Cardiac fibroblast (primary cell): Measurements from ENCODE around the gene ZFAND3.

Source experiments
- DNase-seq, 2 donors: peaks; one replicate each; pipeline versions ENCODE4 v3.0.0 to v3.0.0-alpha.2; 2010; ENCODE audit warnings: low read depth in 2 of 2
- H3K4me3 ChIP-seq, 2 donors: replicated peaks in 1 of 2; 1 replicate in 1 of 2; 2 replicates in 1 of 2; pipeline ENCODE4 v1.5.1; 2011; ENCODE audit warnings: low read depth in 2 of 2, low read length in 2 of 2, mild to moderate bottlenecking in 2 of 2, moderate library complexity in 1 of 2
- TF ChIP-seq, protein P1 (sequence below): IDR thresholded peaks from one replicate; pipeline ENCODE4 v1.5.1; 2011; ENCODE audit warnings: low read depth, mild to moderate bottlenecking, low read length, inconsistent platforms

The ZFAND3 gene

DNA sequence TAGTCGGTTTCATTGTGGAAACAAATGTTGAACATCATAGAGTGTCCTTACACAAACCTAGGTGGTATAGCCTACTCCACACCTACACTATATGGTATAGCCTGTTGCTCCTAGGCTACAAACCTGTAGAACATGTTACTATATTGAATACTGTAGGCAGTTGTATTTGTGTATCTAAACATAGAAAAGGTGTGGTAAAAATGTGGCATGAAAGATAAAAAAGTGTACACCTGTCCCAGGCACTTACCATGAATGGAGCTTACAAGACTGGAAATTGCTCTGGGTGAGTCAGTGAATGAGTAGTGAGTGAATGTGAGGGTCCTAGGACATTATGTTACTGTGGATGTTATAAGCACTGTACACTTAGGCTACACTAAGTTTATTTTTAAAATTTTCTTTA is 103.0 kb downstream of the ZFAND3 start:
- TF ChIP-seq, protein P1, sequence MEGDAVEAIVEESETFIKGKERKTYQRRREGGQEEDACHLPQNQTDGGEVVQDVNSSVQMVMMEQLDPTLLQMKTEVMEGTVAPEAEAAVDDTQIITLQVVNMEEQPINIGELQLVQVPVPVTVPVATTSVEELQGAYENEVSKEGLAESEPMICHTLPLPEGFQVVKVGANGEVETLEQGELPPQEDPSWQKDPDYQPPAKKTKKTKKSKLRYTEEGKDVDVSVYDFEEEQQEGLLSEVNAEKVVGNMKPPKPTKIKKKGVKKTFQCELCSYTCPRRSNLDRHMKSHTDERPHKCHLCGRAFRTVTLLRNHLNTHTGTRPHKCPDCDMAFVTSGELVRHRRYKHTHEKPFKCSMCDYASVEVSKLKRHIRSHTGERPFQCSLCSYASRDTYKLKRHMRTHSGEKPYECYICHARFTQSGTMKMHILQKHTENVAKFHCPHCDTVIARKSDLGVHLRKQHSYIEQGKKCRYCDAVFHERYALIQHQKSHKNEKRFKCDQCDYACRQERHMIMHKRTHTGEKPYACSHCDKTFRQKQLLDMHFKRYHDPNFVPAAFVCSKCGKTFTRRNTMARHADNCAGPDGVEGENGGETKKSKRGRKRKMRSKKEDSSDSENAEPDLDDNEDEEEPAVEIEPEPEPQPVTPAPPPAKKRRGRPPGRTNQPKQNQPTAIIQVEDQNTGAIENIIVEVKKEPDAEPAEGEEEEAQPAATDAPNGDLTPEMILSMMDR, result no peak

DNA sequence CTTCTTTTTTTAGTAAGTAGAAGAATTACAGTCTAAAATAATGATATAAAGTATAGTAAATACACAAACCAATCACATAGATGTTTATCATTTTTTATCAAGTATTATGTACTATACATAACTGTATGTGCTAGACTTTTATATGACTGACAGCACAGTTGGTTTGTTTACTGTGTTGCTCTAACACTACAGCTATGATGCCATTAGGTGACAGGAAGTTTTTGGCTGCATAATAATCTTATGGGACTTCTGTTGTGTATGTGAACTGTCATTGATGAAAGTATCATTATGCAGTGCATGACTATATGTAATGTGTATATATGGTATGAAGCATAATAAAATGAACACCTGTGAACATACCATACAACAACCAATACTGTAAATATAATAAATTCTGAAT is 104.0 kb downstream of the ZFAND3 start:
- TF ChIP-seq, protein P1, result no peak
- no peak overlapping the region for H3K4me3 ChIP-seq
- no peak for DNase-seq

More for the DNA sequence above, 103.0 kb downstream of the ZFAND3 start:
- peak in 1 of 2 donors; percentile 23 for DNase-seq
- H3K4me3 ChIP-seq, result no peak overlapping the region

DNA sequence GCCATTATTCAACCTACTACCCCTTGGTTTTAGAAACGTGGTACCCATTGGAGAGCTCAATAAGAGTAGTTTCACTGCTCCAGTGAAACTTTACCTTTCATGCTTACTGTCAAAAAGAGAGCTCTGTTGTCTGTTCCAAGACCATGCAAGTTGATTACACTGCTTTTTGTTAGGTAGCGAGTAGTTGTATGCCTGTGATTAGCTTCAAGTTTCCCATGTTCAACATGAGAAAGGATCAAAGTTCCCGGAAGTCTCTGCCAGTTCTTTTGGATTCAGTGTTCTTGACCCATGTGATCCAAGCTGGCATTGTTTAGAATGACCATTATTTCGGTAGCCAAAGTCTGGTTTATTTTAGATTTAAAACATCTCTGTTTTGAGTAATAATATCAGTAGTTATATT is 107.1 kb downstream of the ZFAND3 start:
- DNase-seq, result no peak
- TF ChIP-seq, protein P1, result no peak
- H3K4me3 ChIP-seq, result no peak overlapping the region

DNA sequence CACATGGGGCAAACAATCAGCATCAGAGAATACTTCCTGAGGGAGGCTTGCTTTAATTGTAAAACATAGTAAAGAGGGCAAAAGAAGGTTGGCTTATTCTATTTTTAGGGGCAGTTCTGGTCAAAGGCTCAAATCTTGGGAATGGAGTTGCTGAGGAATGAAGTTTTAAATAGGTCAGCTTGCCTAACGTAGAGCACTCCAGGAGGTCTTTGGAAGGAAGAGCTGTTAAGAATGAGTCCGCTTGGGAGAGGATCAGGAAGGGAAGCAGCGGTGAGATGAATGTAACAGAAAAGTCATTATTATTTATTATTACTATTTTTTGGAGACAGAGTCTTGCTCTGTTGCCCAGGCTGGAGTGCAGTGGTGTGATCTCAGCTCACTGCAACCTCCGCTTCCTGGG is 108.7 kb downstream of the ZFAND3 start:
- DNase-seq, result no peak
- H3K4me3 ChIP-seq, result no peak overlapping the region
- TF ChIP-seq, protein P1, result no peak

DNA sequence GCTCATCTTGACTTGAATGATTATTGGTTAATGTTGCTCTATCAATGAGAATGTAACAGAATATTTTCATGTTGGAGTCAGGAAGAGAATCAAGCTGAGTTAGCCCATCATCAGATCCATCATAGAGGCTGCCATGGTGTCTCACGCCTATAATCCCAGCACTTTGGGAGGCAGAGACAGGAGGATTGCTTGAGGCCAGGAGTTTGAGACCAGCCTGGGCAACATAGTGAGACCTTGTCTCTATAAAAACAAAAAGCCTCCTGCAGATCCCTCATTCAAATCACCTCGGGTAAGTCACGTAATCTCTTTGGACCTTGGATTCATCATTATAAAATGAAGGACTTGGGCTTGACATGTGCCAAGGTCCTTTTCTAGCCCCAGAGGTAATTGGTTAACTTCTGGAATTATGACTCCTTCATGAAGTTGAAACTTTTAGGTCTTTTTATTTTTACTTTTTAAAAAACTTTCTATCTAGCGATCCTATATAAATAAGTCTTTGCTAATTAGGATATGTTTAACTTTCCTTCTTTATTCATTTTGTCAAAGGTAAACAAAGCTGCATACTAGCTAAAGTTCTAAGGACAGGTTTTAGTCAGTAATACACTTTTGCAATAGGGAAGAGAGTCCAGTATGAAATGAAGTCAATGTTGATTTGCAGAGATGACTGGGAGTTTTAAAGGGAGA is 110.9 kb downstream of the ZFAND3 start:
- H3K4me3 ChIP-seq, result no peak overlapping the region
- DNase-seq, result no peak
- TF ChIP-seq, protein P1, result no peak

DNA sequence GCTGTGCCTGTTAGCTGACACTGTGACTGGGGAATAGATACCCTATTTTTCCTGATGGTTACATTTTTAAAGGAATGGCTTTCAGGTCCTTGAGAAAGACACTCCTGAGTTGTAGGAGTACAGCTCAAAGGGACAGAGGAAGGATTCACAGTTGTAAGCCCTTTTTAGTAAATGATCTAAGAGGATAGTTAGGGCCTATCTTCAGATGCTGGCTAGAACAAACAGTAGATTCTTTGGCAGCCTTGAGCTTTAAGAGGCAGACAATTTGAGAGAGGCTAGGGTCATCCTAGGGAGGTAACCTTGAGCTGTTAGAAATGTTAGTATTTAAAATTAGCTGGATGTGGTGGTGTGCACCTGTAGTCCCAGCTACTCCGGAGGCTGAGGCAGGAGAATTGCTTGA is 111.5 kb downstream of the ZFAND3 start:
- TF ChIP-seq, protein P1, result no peak
- DNase-seq, result no peak
- no peak overlapping the region for H3K4me3 ChIP-seq

DNA sequence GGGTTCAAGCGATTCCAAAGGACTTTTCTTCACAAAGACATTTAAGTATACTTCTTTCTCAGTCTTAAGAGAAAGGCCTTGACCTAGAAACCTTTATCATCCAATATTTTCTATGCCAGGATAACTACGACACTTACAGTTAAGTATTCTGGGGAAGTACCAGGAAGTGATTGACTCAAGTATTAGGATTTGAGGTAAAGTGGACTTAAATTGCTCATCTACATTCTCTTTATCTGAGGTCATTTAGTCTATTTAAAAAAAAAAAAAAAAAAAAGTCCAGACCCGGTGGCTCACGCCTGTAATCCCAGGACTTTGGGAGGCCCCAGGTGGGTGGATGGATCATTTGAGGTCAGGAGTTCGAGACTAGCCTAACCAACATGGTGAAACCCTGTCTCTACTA is 114.7 kb downstream of the ZFAND3 start:
- TF ChIP-seq, protein P1, result no peak
- DNase-seq, result peak in 1 of 2 donors; percentile 56
- no peak overlapping the region for H3K4me3 ChIP-seq
